Measurements from ENCODE around the gene ARL5B.
A peak's percentile ranks its signal among the peaks of the same experiment; 100 is the strongest.

ARL5B gene

GRCh38 chr10:18660816-18661431, 1.7 kb downstream of the ARL5B start:
- H3K27ac ChIP-seq: peak overlapping the region; percentile 88
- TF ChIP-seq CTCF (IDR thresholded peaks at IDR 0.05): no peak
- TF ChIP-seq ZFX (IDR thresholded peaks at IDR 0.05; ENCODE audit: borderline replicate concordance): no peak

DNA sequence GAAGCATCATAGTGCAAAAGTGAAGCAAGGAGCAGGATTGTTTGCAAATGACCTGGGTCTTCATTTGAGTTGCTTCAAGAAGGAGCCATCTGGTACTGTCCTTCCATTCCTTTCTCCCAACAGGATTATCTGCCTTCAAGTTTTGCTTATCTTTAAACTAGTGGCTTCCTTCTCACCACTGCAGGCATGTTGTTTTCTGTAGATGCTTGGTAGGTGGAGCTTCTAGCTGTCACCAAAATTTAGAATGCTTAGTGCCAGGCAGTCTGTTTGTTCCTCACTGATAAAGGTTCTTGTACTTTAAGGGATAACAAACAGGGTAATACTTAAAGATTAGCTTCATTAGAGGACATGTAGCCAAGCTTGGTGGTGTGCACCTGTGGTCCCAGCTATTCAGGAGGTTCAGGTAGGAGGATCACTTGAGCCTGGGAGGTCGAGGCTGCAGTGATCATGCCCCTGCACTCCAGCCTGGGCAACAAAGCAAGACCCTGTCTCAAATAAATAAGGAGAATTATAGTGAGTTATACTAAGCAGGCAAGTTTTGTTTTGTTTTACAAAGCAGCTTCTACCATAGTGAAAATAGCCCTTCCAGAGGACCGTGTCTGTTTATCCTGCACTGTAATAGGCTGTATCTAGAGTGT, 5.7 kb downstream of the ARL5B start:
- H3K27ac ChIP-seq: no peak overlapping the region
- TF ChIP-seq CTCF (IDR thresholded peaks at IDR 0.05) (no peak), ZFX (IDR thresholded peaks at IDR 0.05; ENCODE audit: borderline replicate concordance) (no peak)

GRCh38 chr10:18665815-18666558, 6.8 kb downstream of the ARL5B start:
- H3K27ac ChIP-seq: no peak overlapping the region
- TF ChIP-seq ZFX (IDR thresholded peaks at IDR 0.05; ENCODE audit: borderline replicate concordance) (no peak), CTCF (IDR thresholded peaks at IDR 0.05) (no peak)

GRCh38 chr10:18666810-18667209, 7.6 kb downstream of the ARL5B start:
- no peak overlapping the region for H3K27ac ChIP-seq
- no peak for TF ChIP-seq ZFX (IDR thresholded peaks at IDR 0.05; ENCODE audit: borderline replicate concordance)
- TF ChIP-seq CTCF (IDR thresholded peaks at IDR 0.05): no peak

- TF ChIP-seq CTCF (IDR thresholded peaks at IDR 0.05) (no peak), ZFX (IDR thresholded peaks at IDR 0.05; ENCODE audit: borderline replicate concordance) (no peak)
Measured at GRCh38 chr10:18668026-18668425, 8.8 kb downstream of the ARL5B start.

GRCh38 chr10:18675086-18675801, 16.0 kb downstream of the ARL5B start:
- no peak overlapping the region for H3K27ac ChIP-seq
- TF ChIP-seq ZFX (IDR thresholded peaks at IDR 0.05; ENCODE audit: borderline replicate concordance) (no peak), CTCF (IDR thresholded peaks at IDR 0.05) (no peak)

More at GRCh38 chr10:18668026-18668425, 8.8 kb downstream of the ARL5B start:
- H3K27ac ChIP-seq: no peak overlapping the region
